Measurements from ENCODE around the gene BUD13.

The BUD13 gene

DNA sequence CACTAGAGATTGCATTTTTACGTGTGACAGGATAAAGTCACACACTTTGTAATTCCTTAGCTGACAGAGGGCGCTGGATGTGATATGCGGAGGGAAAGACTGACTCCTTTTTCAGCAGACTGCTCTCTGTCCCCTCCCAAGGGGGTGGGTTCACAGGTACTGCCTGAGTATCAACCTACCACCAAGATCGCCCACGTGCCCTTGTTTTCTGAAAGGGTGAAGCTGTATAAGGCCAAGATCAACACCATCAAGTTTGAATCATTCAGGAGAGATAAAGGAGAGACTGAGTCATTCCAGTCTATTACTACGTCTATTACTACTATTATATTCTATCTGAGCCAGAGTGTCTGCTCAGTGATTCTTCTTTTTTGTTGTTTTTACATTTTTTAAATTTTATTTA is 30.7 kb downstream of the BUD13 start:
- no peak for DNase-seq

DNA sequence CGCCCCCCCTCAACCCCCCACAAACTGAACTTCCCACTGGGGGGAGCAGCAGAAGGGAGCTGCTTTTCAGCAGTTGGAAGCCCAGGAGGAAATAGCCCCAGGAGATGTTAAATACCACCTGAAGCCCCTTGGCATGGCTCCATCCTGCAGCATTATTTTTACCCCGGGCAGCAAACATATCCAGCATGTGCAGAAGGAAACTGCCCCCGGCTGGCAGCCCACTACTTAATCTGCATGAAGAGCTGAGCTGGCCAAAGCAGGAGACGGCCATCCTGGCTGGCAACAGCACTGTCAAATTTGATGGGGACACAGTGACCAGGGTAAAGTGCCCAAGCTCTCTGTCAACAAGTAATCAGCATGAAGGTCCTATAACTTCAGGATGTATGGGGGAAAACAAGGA is 32.0 kb downstream of the BUD13 start:
- no peak for DNase-seq

DNA sequence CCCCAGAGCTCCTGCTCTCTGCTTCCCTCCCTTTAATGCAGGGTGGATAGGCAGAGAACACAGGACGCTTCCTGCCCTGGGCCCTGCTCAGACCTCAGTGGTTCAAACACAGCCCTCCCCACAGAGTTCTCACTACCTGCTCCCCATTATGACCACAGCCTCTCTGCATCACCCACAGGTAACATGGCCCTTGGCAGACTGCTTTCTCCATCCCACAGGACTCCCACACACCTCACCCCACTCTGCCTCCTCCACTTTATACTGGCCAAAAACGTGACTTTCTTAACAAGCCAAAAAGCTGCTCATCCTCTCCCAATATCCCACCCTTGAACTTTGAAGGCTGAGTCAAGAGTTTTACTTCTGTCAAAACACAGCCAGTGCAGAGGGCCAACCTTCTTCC is 33.8 kb downstream of the BUD13 start:
- DNase-seq = no peak

DNA sequence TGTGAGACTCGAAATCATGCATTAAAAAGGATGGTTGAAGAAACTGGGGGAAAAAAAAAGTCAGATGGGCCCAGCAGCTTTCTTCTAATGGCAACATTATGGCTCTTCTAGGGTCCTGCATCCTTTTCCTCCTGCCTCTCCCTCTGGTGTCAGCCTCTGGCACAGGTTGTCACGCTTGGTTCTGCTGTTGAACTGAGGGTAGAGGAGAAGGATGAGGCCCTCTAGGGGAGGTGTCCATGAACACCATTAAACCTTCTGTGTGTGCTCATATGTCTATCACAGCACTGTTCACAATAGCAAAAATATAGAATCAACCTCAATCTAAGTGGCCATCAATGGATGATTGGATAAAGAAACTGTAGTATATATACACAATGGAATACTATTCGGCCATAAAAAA is 36.0 kb downstream of the BUD13 start:
- no peak for DNase-seq

DNA sequence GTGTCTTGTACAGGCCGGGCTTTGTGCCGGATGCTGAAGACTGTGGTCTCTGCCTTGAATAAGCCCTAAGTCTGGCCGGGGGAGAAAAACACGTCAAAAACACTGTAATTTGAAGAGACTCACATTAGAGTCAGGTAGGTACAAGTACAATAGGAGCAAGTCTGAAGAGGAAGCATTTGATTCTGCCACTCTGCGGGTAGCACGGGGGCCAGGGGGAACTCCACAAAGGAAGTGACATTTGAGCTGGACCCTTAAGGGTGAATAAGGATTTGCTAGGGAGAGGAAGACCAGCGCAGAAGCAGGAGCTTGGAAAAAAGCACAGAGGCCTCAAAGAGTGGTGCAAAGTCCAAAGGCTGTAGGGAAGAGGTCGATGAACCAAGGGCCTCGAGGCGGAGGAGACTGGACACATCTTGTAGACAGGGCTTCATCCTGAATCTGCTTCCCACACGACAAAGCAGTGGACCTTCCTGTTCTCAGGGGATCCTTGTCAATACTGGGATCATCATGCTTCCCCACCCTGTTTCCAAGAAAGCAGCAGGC is 38.7 kb downstream of the BUD13 start:
- no peak for DNase-seq

DNA sequence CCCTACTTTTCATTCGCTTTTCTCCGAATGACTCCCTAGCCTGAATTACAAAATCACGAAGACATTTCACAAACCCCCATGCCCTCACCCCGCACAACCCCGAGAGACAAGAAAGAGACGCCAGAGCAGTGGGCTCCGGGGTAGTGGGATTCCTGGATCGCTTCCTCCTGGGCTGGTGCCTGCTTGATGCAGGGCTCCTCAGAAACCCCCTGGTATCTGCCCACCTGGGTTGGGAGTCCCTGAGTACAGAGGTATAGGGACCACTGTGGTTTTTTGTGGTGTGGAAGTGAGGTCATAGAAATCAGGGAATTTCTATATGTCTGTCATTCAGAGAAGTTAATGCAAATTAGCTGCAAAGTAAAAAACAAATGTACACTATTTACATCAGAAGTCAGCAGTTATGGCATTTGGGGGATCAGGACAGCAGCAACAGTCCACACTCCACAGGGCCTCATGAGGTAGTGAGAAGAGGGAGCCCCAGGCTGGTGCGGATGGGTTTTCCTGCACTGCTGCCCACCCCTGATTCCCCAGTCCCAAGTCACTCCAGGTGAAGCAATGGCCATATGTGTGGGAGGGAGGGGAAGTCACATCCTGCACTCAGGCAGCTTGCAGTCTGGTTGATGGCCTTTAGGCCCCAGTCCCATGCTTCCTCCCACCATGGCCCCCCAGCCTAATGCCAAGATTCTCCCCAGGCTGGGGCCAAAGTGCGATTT is 39.6 kb downstream of the BUD13 start:
- DNase-seq = no peak

DNA sequence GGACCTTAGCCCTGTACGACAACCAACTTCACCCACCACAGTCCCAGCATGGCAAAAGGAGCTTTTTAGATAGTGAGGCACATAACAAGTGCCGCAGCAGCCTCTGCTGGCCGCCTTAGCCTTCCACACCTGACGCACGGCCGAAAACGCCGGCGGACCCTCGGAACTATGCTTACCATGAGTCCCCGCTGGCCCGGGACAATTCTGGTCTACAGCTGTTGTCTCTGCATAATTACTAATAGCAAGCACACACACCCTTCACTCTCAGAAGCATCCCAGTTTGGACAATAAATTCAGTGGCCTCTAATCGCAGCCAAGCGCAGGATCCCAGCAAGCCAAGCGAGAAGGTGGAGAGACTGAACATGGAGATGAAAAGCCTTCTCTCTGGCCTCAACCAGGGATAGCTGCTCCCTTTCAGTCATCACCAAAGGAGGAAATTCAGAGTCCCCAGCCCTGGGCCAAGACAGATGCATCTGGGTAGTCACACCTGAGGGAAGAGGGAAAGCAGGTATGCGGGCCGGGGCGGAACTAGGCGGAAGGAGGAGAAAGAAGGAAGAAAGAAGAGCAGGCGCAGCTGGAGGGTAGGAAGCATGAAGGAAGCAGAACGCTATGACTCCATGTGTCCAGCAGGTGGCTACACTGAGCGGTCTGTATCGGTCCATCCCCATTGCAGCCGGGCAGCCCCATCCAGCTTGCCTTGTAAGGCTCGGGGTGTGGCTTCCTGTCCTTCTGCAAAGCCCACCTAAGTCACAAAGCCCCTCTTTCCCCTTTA is 40.3 kb downstream of the BUD13 start:
- DNase-seq = peak; percentile 60

DNA sequence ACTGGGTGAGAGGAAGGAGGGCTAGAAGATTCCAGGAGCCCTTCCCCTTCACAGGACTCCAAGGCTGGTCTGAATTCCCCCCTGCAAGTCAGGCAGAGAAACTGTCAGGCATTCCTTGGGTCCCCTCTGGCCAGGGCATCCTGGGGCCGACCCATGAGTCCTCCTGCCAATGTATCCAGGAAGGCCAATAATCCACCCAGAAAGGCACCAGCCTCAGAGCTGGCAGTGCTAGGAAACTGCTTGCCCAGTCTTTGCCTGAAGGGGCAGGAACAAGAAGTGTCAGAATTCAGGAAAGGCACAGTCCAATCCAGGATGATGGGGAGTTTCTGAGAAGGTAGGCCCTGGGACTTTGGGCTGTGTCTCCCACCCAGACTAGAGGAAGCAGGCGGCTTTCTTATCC is 41.0 kb downstream of the BUD13 start:
- DNase-seq = no peak

DNA sequence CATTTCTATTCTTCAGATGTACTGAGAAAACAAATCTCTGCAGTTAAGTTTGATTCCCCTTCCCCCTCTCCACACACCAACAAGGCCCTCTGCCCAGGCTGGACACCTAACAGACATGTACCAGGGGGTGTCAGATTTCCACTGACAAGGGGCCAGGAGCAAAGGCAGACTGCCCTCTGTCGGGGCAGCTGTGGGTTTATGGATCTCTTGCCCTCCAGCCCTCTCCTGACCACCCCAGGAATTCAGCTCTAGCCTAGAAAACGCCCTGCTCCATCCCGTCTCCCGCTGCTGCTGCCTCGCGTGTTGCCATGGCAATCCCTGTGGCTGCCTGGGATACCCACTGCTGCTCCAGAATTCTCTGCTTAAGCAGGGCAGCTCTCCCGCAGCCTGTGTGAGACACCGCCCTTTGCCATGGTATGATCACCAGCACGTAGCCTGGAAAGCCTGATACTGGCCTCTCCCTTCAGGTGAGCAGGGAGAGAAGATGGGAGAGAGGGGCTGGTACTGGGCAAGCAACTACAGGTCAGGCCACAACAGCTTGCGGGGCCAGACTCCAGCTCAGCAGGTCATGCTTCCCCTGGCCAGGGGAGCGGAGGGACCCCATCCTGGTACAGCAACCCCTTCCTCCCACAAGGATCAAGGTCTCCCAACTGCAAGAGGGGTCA is 41.6 kb downstream of the BUD13 start:
- no peak for DNase-seq

DNA sequence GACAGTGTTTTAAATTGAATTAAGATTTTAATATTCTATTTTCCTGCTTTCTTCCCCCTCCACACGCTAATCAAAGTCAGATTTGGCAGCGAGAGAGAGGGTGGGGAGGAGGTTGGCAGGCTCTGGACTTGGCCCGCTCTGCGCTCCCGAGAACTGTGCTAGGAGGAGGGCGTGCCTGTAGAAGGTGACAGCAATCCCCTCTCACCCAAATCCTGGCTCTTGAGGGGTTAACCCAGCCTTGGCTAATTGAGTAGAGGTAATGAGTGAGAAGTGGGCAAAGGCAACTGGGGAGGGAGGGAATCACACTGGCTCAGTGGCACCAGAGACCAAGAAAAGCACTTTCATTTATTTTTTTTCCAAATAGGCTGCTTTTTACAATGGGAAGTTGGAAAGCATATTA is 42.2 kb downstream of the BUD13 start:
- DNase-seq = no peak

DNA sequence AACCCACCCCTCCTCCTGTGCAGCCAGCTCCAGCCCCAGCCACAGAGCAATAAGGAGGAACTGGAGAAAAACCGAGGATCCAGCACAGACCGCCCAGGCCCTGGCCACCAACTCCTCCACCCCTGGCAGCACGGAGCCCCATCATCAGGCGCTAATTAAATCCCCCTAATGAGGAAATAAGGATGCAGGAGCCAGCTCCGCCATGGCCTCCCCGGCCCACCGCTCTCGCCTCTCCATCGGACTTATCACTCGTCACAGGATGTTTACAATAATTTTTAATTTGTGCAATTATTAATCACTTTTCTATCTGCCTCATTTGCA is 42.6 kb downstream of the BUD13 start:
- no peak for DNase-seq

DNA sequence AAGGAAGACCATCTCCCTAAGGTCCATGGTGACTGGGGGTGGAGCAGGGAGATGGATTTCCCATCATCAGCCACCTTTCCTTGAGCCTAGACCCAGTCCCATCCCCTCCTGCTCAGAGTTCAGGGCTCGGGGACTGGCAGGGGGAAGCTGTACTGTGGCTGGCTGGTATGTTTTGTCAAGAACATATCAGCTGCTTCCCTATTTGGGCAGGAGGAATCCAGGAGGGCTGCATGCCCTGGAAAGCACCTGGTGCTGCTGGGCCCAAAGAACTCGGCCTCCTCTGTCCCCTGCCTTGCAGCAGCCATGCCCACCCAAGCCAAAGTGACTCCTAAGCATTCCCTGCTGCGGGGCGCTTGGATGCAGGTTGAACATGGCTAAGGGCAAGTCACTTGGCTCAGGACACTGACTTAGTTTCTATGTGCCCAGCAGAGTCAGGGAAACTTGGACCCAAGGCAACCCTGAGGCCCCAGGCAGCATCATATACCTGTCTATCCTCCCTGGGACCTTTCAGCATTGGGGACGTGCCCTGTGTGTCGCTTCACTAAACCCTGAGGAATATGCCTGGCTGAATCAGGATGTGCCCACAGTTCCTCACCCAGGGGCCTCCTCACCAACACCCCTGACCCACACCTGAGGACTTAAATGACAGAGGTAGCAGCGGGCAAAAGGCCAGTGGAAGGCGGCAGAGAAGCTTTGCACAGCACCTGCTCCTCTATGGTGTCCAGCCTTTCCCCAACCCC is 43.1 kb downstream of the BUD13 start:
- DNase-seq = no peak

DNA sequence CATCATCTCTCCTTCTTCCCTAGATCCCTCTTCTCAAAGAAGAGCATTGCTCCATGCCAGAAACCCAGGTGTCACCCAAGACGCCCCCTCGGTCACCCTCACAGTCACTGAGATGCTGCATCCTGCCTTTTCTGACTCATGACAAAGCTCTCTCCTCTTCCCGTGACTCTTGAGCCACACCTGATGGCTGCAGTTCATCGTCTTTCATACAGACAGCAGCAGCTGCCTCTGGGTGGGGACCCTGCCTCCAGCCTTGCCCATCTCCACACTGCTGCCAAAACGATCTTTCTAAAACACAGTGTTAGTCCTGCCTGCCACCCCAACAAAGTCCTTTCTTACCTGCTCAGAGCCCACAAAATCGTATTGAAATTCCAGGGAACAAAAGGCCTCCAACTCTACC is 44.8 kb downstream of the BUD13 start:
- DNase-seq = no peak

DNA sequence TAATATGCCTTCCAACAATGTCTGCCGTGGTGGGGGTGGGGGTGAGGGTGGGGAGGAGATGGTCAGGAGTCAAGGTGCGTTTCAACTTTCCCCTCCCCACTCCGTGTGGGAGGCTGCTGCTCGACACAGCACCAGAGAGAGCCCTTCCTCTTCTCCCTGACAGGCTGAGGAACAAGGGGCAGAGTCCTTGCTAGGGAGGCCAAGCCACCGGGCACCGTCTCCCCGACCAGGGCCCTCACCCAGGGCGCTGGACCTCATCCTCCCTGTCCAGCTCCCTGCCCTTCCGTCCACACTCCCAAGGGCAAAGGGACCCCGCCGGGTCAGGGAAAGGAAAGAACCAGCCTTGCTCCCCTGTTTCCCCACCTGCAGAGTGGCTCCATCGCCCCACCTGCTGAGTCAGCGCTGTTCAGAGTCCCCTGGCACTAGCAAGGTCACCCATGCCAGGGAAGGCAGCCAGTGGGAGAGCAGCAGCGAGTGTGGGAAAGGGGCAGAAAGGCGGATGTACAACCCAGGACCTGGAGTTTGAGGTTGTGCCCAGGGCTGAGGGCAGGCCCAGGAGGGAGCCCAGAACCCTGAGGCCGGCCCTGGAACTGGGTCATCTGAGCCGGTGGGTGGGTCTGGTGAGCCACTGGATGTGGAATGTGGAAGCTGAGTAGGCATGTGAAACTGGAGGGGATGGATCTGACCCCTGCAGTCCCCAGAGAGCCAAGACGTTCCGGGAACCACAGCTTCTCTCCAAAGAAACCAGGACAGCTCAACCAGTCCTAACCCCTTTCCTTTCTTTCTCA is 47.2 kb downstream of the BUD13 start:
- DNase-seq = no peak

DNA sequence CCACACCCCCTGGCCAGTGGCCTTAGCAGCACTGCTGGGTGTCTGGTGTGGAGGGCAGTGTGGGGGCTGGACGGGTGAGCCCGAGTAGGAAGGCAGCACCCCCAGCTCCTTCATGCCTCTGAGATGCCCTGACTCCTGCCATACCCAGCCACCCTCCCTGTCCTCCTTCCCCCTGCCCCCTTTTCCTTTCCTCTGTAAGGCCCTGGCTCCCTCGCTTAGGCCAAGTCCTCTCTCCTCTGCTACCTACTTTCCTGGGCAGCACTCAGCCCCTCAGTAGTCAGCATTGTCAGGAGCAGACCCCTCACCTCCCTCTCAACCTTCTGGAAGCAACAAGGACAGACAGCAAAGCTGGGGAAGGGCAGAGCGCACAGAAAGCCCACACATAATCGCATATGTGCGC is 48.0 kb downstream of the BUD13 start:
- no peak for DNase-seq

DNA sequence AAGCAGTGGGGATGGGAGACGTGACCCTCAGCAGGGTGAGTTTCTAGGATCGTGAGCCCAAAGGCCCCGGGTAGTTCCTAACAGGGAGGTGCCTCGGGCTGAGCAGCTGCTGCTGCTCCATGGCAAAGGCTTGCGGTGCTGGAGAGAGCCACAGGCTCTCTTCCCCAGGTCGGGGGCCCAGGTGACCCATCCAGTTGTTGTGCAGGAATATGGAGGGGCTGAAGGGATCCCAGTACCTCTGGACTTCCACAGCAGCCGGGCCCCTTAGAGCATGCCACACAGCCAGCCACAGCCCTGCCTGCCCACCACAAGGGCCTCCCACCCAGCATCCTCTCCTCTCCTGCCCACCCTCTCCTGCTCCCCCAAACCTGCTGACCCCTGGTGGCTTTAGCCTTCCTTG is 49.3 kb downstream of the BUD13 start:
- no peak for DNase-seq

DNA sequence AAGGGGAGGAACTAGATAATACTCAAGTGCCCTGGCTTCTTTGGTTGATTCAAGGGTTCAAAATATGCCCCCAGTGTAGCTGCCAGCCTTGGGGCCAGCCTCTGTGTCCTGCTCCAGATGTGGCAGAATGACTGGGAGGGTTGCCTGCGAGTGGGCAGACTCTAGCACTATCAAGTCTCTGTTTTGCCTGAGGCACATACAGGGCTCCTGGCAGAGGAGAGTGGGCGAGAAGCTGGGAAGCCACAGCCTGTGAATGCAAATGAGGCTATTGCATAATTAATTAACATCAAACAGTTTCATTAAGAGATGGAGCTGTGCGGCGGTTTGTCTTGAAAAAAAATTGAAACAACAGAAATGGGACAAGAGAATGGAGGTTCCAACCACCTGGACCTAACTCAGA is 50.8 kb downstream of the BUD13 start:
- DNase-seq = no peak

DNA sequence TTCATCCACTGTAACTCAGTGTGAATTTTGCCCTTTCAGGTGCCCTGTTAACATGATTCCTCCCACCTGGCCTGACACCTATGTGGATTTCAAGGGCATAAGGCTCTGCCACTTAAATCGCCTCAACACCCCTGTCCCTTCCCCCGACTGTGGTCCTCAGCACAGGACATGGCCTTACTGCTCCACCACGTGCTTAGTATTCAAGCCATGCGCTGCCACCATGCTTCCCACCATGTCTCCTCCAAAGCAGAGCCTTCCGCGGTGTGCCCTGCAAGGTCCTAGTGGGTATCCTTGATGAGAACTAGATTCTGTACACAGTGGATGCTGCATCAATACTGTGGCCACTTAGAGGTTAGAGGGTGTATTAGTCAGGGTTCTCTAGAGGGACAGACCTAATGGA is 51.9 kb downstream of the BUD13 start:
- no peak for DNase-seq

DNA sequence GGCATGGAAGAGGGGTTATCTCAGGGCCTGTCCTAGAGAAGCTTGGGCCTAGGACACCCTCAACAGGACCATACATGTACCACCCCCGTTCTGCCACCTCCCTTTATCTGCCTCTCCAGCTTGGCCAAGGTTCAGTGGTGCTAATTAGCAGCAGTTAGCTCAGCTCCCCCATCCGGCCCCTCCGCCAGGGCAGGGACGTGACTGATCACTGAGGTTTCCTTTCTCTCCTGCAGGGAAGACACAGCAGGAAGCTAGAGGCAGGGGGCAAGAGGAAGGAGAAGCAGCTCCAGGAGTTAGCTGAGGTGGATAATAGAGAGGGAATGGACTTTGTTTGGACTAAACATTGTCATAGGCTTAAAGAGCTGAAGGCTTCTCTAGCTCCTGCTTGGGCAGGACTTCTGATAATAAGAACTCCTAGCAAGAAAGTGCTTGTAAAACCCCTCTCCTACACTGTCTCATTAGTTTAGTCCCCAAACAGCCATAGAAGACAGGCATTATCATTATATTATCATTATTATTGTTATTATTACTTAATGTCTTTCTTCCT is 53.8 kb downstream of the BUD13 start:
- DNase-seq = no peak

DNA sequence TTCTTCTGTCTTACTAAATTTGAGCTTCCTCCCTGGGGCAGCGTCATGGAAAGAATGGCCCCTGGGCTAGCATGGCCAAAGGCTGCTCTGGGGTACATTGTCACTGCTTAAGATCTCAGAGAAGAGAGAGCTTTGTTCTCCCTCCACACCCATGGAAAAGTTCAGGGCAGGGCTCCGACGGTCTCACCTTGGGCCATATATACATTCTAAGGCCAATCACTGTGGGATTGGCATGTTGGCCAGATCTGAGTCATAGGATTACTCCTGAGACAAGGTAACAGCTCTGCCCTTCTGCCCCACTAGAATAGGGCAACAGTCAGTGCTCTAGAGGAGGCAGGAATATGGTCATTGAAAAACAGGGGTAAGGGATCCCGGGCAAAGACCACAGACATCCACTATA is 56.2 kb downstream of the BUD13 start:
- no peak for DNase-seq

DNA sequence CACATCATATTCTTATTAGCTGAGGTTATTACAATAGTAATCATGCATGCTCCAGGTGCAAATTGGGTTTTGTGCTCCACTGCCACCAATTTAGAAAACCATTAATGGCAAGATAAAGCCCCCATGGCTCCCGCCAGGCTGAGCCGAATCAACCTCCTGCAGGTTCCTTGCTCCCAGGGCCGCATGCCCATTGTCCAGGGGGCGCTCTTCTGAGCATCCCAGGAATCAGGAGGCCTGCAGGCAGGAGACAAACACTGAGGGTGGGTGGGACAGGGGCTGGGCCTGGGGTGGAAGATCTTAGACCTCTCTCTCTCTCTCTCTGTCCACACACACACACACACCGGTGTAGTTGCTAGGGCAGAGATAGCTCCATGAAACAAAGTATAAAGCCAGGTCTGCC is 57.4 kb downstream of the BUD13 start:
- DNase-seq = no peak

DNA sequence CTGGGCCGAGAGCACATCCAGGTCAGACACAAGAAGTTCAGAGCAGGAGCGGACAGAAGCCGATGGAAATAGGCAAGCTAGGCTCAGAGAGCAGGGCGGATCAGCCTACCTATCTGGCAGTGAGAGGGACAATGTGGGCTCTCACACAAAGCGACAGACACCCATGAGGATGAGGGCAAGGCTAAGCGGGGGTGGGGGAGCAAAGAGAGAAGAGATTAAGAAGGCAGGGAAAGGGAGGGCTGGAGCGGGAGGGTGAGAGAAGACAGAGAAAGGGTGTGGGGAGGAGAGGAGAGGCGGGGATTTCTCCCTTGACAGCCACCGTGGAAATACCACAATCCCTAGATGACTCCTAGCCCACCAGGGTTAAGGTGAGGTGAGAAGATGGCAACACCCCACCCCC is 57.9 kb downstream of the BUD13 start:
- no peak for DNase-seq
